SK-N-SH (cell line): ENCODE measurements around the gene LHX6.

Experiments
- CHD2 ChIP-seq: fragments of 150-350 bp; IDR thresholded peaks from 2 replicates; pipeline ENCODE4 v1.6.1; 2018; ENCODE audit warnings: low read length; ENCODE audit not compliant: partially characterized antibody
- CTCF ChIP-seq: fragments of 200-600 bp; sonication (generic); IDR thresholded peaks from 2 replicates; pipeline ENCODE4 v1.6.1; 2017; ENCODE audit warnings: antibody characterized with exemption, mild to moderate bottlenecking, moderate library complexity
- IRF3 ChIP-seq: fragments of 150-350 bp; IDR thresholded peaks from 2 replicates; pipeline ENCODE4 v1.6.1; 2016; ENCODE audit warnings: mild to moderate bottlenecking, low read depth, low read length
- JUND ChIP-seq: IDR thresholded peaks from 2 replicates; pipeline ENCODE4 v1.4.0; 2012
- MXI1 ChIP-seq: IDR thresholded peaks from 2 replicates; pipeline ENCODE4 v1.6.1; 2012; ENCODE audit warnings: mild to moderate bottlenecking, low read depth, low read length, improper control_type of control experiment
- NRF1 ChIP-seq: IDR thresholded peaks from 2 replicates; pipeline ENCODE4 v1.6.1; 2012; ENCODE audit warnings: low read depth, mild to moderate bottlenecking, low read length
- PBX3 ChIP-seq: IDR thresholded peaks from 2 replicates; pipeline ENCODE4; 2012
- POLR2AphosphoS5 ChIP-seq: IDR thresholded peaks from 2 replicates; pipeline ENCODE4 v1.6.1; 2012; ENCODE audit warnings: low read depth, low read length
- RAD21 ChIP-seq: IDR thresholded peaks from 2 replicates; pipeline ENCODE4 v1.6.1; 2012; ENCODE audit warnings: mild to moderate bottlenecking, low read length
- SIN3A ChIP-seq: IDR thresholded peaks from 2 replicates; pipeline ENCODE4 v1.6.1; 2012; ENCODE audit warnings: low read depth, mild to moderate bottlenecking, low read length, moderate library complexity, borderline replicate concordance
- TEAD4 ChIP-seq: IDR thresholded peaks from 2 replicates; pipeline ENCODE4 v1.4.0; 2012; ENCODE audit warnings: mild to moderate bottlenecking, borderline replicate concordance; ENCODE audit not compliant: insufficient read depth
- USF2 ChIP-seq: fragments of 150-350 bp; IDR thresholded peaks from 2 replicates; pipeline ENCODE4 v1.6.1; 2017; ENCODE audit warnings: antibody characterized with exemption, low read length, low read depth, borderline replicate concordance
- TF ChIP-seq, protein P1 (sequence below): IDR thresholded peaks from 2 replicates; pipeline ENCODE4 v1.6.1; 2012; ENCODE audit warnings: mild to moderate bottlenecking, low read depth, low read length, moderate library complexity
- TF ChIP-seq, protein P2 (sequence below): IDR thresholded peaks from 2 replicates; pipeline ENCODE4 v1.4.0; 2012; ENCODE audit warnings: low read depth

GRCh38 chr9:122277285-122277897 is 48.6 kb upstream of the LHX6 start:
- TF ChIP-seq CTCF (no peak), MXI1 (no peak), POLR2AphosphoS5 (no peak), IRF3 (no peak), PBX3 (no peak), CHD2 (no peak), USF2 (no peak), RAD21 (no peak), SIN3A (no peak), JUND (no peak), TEAD4 (no peak), NRF1 (no peak)
- TF ChIP-seq, protein P1, sequence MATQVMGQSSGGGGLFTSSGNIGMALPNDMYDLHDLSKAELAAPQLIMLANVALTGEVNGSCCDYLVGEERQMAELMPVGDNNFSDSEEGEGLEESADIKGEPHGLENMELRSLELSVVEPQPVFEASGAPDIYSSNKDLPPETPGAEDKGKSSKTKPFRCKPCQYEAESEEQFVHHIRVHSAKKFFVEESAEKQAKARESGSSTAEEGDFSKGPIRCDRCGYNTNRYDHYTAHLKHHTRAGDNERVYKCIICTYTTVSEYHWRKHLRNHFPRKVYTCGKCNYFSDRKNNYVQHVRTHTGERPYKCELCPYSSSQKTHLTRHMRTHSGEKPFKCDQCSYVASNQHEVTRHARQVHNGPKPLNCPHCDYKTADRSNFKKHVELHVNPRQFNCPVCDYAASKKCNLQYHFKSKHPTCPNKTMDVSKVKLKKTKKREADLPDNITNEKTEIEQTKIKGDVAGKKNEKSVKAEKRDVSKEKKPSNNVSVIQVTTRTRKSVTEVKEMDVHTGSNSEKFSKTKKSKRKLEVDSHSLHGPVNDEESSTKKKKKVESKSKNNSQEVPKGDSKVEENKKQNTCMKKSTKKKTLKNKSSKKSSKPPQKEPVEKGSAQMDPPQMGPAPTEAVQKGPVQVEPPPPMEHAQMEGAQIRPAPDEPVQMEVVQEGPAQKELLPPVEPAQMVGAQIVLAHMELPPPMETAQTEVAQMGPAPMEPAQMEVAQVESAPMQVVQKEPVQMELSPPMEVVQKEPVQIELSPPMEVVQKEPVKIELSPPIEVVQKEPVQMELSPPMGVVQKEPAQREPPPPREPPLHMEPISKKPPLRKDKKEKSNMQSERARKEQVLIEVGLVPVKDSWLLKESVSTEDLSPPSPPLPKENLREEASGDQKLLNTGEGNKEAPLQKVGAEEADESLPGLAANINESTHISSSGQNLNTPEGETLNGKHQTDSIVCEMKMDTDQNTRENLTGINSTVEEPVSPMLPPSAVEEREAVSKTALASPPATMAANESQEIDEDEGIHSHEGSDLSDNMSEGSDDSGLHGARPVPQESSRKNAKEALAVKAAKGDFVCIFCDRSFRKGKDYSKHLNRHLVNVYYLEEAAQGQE, result no peak
- TF ChIP-seq, protein P2, sequence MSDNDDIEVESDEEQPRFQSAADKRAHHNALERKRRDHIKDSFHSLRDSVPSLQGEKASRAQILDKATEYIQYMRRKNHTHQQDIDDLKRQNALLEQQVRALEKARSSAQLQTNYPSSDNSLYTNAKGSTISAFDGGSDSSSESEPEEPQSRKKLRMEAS, result no peak
